NCI-H82 (cell line): ENCODE results near the gene GABRP.
"Not testable (repeated sequence)": the region's sequence is repeated elsewhere in the genome, so short reads cannot be mapped to it uniquely, and the experiment has no call there.

Experiments used
- DNase-seq: peaks from one replicate; lab custom pipeline; 2025; lab: John Stamatoyannopoulos, UW

The GABRP gene

GRCh38 chr5:170755679-170756456, 27.7 kb upstream of the GABRP start:
- DNase-seq = no peak

GRCh38 chr5:170756691-170757090, 26.8 kb upstream of the GABRP start:
- no peak for DNase-seq

DNA sequence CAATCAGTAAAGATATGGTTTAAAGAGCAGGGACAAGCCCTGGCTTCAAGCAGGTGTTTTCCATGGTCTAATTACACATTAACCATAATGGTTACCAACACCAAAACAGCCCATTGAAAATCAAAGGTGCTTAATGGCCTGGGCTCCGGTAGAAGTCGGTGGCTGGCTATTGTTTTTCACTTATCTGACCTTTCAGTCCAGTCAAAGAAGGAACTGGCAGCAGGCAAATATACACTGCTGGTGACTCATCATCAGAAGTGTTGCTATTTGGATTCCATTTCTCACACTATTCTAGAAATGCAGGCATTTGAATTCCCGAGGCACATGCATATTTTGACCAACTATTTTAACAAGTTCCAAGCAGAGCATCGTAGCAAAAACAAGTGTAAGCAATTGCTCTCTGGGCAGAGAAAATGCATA, 26.3 kb upstream of the GABRP start:
- DNase-seq = no peak

- no peak for DNase-seq
These were observed 25.9 kb upstream of the GABRP start for GRCh38 chr5:170757669-170758068.

DNA sequence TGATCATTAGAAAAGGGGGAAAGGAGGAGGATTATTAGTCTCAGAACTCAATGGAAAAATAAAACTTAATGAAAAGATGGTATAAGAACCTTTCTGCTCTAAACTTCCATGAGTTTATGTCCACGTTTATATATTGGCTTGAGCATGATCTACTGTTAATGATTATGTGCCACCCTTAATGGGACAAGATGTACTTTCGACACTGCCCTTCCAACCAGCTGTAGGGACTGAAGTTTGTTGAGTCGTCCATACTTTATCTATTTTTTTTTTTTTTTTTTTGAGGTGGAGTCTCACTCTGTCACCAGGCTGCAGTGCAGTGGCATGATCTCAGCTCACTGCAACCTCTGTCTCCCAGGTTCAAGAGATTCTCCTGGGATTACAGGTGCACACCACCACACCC, 25.0 kb upstream of the GABRP start:
- no peak for DNase-seq

GRCh38 chr5:170760113-170760512, 23.4 kb upstream of the GABRP start:
- DNase-seq = no peak

- DNase-seq = no peak
These were observed 22.3 kb upstream of the GABRP start for GRCh38 chr5:170761048-170761707.

DNA sequence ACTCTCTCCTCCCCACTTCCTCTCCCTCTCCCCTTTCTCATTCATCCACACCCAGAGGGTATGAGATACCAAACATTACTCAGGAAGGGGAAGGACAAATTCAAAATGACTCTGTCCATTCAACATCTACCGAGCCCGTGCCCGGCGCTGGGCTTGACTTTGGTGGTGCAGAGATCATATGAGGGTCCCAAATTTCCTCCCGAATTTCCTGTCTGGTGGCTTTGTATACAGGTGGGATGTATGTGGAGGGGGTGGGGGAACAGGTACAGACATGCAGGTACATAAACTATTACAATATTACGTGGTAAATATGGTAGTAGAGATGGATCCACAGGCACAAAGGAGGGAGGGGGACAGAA, 21.8 kb upstream of the GABRP start:
- DNase-seq = no peak

DNA sequence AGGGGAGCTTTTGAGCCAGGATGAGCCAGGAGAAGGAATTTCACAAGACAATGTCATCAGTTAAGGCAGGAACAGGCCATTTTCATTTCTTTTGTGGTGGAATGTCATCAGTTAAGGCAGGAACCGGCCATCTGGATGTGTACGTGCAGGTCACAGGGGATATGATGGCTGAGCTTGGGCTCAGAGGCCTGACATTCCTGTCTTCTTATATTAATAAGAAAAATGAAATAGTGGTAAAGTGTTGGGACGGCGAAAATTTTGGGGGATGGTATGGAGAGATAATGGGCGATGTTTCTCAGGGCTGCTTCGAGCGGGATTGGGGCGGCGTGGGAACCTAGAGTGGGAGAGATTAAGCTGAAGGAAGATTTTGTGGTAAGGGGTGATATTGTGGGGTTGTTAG, 21.2 kb upstream of the GABRP start:
- not testable (repeated sequence) for DNase-seq

- not testable (repeated sequence) for DNase-seq
These were observed 17.7 kb upstream of the GABRP start for GRCh38 chr5:170765868-170766267.

- DNase-seq = no peak
These were observed 14.3 kb upstream of the GABRP start for GRCh38 chr5:170769246-170769645.

DNA sequence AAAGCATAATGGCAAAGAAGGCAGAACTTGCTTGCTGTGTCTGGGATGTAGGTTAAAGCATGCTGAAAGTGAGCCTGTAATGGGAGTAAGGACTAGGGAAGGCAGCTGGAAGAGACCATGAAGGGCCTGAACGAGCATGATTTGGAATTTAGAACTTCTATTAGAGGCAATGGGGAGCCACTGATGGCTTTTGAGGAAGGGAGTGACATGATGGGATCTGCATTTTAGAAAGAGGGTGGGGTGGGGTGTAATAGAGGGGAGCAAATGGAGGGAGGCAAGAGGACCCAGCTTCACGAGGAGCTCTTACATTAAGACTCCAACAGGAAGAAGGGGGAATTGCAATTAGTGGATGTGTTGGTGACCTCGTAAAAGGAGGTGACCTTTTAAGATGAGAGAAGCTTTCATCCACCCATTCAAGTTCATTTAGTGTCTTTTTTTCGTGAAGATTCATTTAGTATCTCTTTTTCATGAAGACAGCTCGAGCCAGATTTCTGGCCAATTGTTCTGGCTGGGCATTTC, 13.6 kb upstream of the GABRP start:
- DNase-seq = no peak

DNA sequence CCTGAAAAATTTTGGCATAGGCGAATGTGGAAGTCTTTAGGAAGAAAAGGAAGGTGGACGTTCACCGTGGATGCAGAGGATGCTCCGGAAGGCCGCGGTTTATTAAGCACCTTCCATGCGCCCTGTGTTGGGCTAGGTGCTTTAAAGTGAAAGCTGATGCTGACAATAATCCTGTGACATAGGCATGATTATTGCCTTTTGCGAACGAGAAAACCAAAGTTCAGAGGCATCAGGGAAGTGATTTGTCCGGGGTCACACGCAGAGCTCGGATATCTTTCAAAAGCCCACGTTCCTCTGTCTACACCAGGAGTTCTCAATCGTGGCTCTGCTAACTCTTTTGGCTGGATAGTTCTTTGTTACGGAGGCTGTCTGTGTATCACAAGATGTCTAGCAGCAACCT, 12.0 kb upstream of the GABRP start:
- no peak for DNase-seq

- no peak for DNase-seq
These were observed 10.2 kb upstream of the GABRP start for GRCh38 chr5:170773024-170773985.

GRCh38 chr5:170774831-170775230, 8.7 kb upstream of the GABRP start:
- no peak for DNase-seq

- DNase-seq = no peak
These were observed 1.6 kb upstream of the GABRP start for GRCh38 chr5:170781946-170782345.

GRCh38 chr5:170782438-170782837, 1.1 kb upstream of the GABRP start:
- peak; percentile 7 for DNase-seq

- no peak for DNase-seq
These were observed 1.9 kb downstream of the GABRP start for GRCh38 chr5:170785416-170785815.

- DNase-seq = no peak
These were observed 3.7 kb downstream of the GABRP start for GRCh38 chr5:170787216-170787615.

- no peak for DNase-seq
These were observed 5.2 kb downstream of the GABRP start for GRCh38 chr5:170788626-170789304.

DNA sequence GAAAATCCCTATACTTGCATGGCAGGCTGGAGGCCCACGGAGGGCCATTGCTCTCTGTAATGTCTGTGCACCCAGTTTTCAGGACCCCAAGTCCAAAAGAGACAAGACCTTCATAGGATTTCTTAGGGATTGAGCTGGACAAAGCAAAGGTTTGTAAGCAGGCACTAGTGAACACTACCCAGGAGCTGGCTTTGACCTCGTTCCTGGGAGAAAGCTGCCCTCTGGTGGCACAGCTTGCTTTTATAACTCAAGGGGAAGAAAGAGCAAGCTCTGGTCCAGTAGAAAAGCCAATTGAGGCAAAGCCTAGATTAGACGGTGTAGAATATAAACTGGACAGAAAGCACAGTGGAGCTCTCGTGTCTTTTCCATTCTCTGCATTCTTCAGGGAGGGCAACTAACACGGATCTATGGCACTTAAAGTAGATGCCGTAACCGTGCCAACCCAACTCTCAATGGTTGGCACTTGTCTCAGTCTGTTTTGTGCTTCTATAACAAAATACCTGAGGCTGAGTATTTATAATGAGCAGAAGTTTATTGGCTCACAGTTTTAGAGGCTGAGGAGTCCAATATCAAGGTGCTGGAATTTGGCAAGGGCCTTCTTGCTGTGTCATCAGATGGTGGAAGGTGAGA, 7.9 kb downstream of the GABRP start:
- peak; percentile 37 for DNase-seq
